OCI-LY1 (cell line): ENCODE data around the gene GUCY1A2.

ENCODE experiments used
- H2AFZ ChIP-seq: fragments of 200-600 bp; sonication (generic), shearing (Covaris generic); 2 replicates; pipeline ENCODE4 v1.6.0; 2014; ENCODE audit warnings: antibody characterized with exemption, mild to moderate bottlenecking, low read length
- H3F3A ChIP-seq: fragments of 200-600 bp; sonication (generic), shearing (Covaris generic); 2 replicates; pipeline ENCODE4 v1.6.0; 2014; ENCODE audit warnings: mild to moderate bottlenecking, antibody characterized with exemption, low read length, moderate library complexity; ENCODE audit not compliant: insufficient read depth
- H3K27ac ChIP-seq: fragments of 200-600 bp; sonication (generic); 2 replicates; pipeline ENCODE4 v1.5.1; 2014; ENCODE audit warnings: low read length, mixed run types, mild to moderate bottlenecking, low read depth; ENCODE audit not compliant: poor library complexity, severe bottlenecking
- H3K27me3 ChIP-seq: fragments of 200-600 bp; sonication (generic); 2 replicates; pipeline ENCODE4 v1.6.0; 2014; ENCODE audit warnings: antibody characterized with exemption, mild to moderate bottlenecking, low read length, moderate library complexity; ENCODE audit not compliant: insufficient read depth
- H3K36me3 ChIP-seq: fragments of 200-600 bp; sonication (generic); 2 replicates; pipeline ENCODE4 v1.6.1; 2014; ENCODE audit warnings: mild to moderate bottlenecking, antibody characterized with exemption, low read length, moderate library complexity, mixed read lengths; ENCODE audit not compliant: insufficient read depth
- H3K4me1 ChIP-seq: fragments of 200-600 bp; sonication (generic); 2 replicates; pipeline ENCODE4 v1.5.1; 2014; ENCODE audit warnings: mild to moderate bottlenecking, low read length, moderate library complexity; ENCODE audit not compliant: insufficient read depth, severe bottlenecking
- H3K4me2 ChIP-seq: fragments of 200-600 bp; sonication (generic), shearing (Covaris generic); 2 replicates; pipeline ENCODE4 v1.6.1; 2014; ENCODE audit warnings: low read length
- H3K4me3 ChIP-seq: fragments of 200-600 bp; sonication (generic); 2 replicates; pipeline ENCODE4 v1.5.1; 2014; ENCODE audit warnings: low read length, low read depth, mild to moderate bottlenecking, mixed read lengths; ENCODE audit not compliant: poor library complexity, severe bottlenecking
- H3K79me2 ChIP-seq: fragments of 200-600 bp; shearing (Covaris generic); 2 replicates; pipeline ENCODE4 v1.6.1; 2016; ENCODE audit warnings: mixed run types, low read length, mixed read lengths; ENCODE audit not compliant: insufficient read depth
- H3K9ac ChIP-seq: fragments of 200-600 bp; sonication (generic), shearing (Covaris generic); 2 replicates; pipeline ENCODE4 v1.6.1; 2014; ENCODE audit warnings: mild to moderate bottlenecking, low read length, mixed read lengths
- H3K9me2 ChIP-seq: fragments of 200-600 bp; sonication (generic), shearing (Covaris generic); 2 replicates; pipeline ENCODE4 v1.6.1; 2014; ENCODE audit warnings: low read depth, mild to moderate bottlenecking, low read length, mixed read lengths
- H3K9me3 ChIP-seq: fragments of 200-600 bp; shearing (Covaris generic); 2 replicates; pipeline ENCODE4 v1.6.1; 2014; ENCODE audit warnings: low read length, mixed read lengths
- H4K20me1 ChIP-seq: fragments of 200-600 bp; sonication (generic), shearing (Covaris generic); 2 replicates; pipeline ENCODE4 v1.6.0; 2016; ENCODE audit warnings: mild to moderate bottlenecking, low read length; ENCODE audit not compliant: insufficient read depth
- EZH2 ChIP-seq: fragments of 200-600 bp; sonication (generic), shearing (Covaris generic); IDR thresholded peaks from 2 replicates; pipeline ENCODE4 v1.8.0; 2017; ENCODE audit warnings: borderline replicate concordance, mixed run types, mild to moderate bottlenecking, antibody characterized with exemption, low read length, moderate library complexity, mixed read lengths
- TF ChIP-seq, protein P1 (sequence below): fragments of 200-600 bp; sonication (generic), shearing (Covaris generic); IDR thresholded peaks from 2 replicates; pipeline ENCODE4 v1.5.1; 2017; ENCODE audit warnings: mild to moderate bottlenecking, antibody characterized with exemption, low read length, moderate library complexity, mixed read lengths

GUCY1A2 gene

DNA sequence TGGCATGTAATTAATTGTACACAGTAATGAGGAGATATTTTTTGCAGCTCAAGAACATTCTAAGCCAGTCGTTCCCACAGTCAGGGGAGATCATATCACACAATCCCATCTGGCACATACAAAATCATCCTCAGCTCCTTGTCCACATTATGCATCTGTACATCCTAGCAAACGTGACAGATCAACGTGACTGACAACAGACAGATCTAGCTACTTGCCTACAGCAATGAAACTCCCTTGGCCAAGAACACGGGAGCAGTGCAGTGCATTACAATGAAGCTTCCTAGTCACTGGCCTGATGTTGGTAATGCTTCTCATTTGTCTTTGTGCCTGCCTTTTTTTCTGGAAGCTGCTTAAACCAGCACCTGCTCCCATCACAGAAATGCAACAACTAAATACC is 24.5 kb upstream of the GUCY1A2 start:
- Histone ChIP-seq H3K4me1 (no peaks in the 10 kb centered on the region), H4K20me1 (no peaks in the 10 kb centered on the region), H3K9me3 (no peaks in the 10 kb centered on the region), H3K9ac (no peak overlapping the region), H3K27me3 (no peaks in the 10 kb centered on the region), H3K36me3 (no peaks in the 10 kb centered on the region), H3K79me2 (no peaks in the 10 kb centered on the region), H3K9me2 (no peaks in the 10 kb centered on the region), H3K27ac (no peak overlapping the region), H3F3A (no peaks in the 10 kb centered on the region), H2AFZ (no peak overlapping the region), H3K4me3 (no peak overlapping the region), H3K4me2 (no peak overlapping the region)
- no peak for TF ChIP-seq EZH2
- TF ChIP-seq, protein P1, sequence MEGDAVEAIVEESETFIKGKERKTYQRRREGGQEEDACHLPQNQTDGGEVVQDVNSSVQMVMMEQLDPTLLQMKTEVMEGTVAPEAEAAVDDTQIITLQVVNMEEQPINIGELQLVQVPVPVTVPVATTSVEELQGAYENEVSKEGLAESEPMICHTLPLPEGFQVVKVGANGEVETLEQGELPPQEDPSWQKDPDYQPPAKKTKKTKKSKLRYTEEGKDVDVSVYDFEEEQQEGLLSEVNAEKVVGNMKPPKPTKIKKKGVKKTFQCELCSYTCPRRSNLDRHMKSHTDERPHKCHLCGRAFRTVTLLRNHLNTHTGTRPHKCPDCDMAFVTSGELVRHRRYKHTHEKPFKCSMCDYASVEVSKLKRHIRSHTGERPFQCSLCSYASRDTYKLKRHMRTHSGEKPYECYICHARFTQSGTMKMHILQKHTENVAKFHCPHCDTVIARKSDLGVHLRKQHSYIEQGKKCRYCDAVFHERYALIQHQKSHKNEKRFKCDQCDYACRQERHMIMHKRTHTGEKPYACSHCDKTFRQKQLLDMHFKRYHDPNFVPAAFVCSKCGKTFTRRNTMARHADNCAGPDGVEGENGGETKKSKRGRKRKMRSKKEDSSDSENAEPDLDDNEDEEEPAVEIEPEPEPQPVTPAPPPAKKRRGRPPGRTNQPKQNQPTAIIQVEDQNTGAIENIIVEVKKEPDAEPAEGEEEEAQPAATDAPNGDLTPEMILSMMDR = no peak

DNA sequence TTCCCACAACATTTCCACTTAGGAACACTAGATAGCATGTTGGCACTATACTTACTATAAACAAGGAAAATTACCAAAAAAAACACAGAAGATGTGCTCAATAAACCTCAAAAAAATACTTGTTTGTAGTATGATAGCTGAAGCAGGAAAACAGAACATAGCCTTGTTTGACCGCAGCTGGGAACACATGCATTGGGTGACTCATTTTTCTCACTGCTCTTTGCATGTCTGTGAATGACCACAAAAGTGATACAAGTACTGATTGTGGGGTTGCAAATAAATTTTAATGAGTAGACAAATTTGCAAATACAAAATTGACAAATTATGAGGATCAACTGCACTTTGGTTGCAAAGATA is 22.8 kb upstream of the GUCY1A2 start:
- Histone ChIP-seq H3K9me2 (no peaks in the 10 kb centered on the region), H3K4me1 (no peaks in the 10 kb centered on the region), H3K79me2 (no peaks in the 10 kb centered on the region), H3K9me3 (no peaks in the 10 kb centered on the region), H3K27me3 (no peaks in the 10 kb centered on the region), H3K27ac (no peak overlapping the region), H3K4me3 (no peak overlapping the region), H3K4me2 (no peak overlapping the region), H4K20me1 (no peaks in the 10 kb centered on the region), H3F3A (no peaks in the 10 kb centered on the region), H2AFZ (no peak overlapping the region), H3K9ac (no peak overlapping the region), H3K36me3 (no peaks in the 10 kb centered on the region)
- TF ChIP-seq, protein P1 = no peak
- no peak for TF ChIP-seq EZH2

DNA sequence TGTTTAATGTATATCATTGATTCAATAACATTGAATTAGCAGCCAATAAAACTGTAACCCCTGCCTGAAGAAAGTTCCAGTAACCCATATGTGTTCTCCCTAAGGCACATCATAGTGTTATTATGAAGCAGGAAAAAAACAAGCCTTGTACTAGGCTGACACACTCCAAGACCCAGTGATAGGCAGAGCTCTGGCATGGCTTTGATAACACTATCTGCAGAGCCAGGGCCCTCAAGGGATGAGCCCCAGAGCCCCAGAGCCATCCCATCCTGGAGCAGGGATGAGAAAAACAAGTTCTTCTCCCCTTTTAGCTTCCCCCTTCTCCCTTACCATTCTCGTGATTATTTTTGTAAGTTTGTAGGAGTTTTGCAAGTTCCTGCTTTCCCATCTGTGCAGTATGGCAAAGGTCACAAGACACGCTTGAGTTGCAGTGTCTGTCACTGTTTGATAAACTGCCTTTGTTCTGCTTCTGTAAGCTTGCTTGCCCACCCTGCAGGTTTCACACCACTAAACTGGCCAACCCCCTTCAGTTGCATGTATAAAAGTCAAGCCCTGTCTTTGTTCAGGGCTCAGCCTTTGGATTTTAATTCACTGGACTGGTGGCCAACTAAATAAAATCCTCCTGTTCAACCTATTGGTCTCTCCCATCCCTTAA is 22.3 kb upstream of the GUCY1A2 start:
- Histone ChIP-seq H3K4me2 (no peak overlapping the region), H4K20me1 (no peaks in the 10 kb centered on the region), H3K36me3 (no peaks in the 10 kb centered on the region), H3K9me3 (no peaks in the 10 kb centered on the region), H2AFZ (no peak overlapping the region), H3K4me3 (no peak overlapping the region), H3K9me2 (no peaks in the 10 kb centered on the region), H3K27ac (no peak overlapping the region), H3F3A (no peaks in the 10 kb centered on the region), H3K9ac (no peak overlapping the region), H3K79me2 (no peaks in the 10 kb centered on the region), H3K27me3 (no peaks in the 10 kb centered on the region), H3K4me1 (no peaks in the 10 kb centered on the region)
- TF ChIP-seq, protein P1 = no peak
- no peak for TF ChIP-seq EZH2
